HG03175 (cell line): ENCODE results near the gene FOXD4.
A peak's percentile ranks its signal among the peaks of the same experiment; 100 is the strongest.
"Not testable (repeated sequence)": the region's sequence is repeated elsewhere in the genome, so short reads cannot be mapped to it uniquely, and the experiment has no call there.

Experiments used
- ATAC-seq: cut with Tn5 transposase; IDR thresholded peaks from one replicate; pipeline ENCODE4 v1.9.1; 2021; ENCODE audit warnings: mild to moderate bottlenecking, moderate library complexity; ENCODE audit not compliant: unreplicated experiment

The FOXD4 gene

GRCh38 chr9:94323-94722 lies 23.9 kb downstream of the FOXD4 start:
- ATAC-seq, result not testable (repeated sequence)

GRCh38 chr9:93909-94308 lies 24.3 kb downstream of the FOXD4 start:
- not testable (repeated sequence) for ATAC-seq

- not testable (repeated sequence) for ATAC-seq
Observed at GRCh38 chr9:90851-91250, 27.4 kb downstream of the FOXD4 start.

DNA sequence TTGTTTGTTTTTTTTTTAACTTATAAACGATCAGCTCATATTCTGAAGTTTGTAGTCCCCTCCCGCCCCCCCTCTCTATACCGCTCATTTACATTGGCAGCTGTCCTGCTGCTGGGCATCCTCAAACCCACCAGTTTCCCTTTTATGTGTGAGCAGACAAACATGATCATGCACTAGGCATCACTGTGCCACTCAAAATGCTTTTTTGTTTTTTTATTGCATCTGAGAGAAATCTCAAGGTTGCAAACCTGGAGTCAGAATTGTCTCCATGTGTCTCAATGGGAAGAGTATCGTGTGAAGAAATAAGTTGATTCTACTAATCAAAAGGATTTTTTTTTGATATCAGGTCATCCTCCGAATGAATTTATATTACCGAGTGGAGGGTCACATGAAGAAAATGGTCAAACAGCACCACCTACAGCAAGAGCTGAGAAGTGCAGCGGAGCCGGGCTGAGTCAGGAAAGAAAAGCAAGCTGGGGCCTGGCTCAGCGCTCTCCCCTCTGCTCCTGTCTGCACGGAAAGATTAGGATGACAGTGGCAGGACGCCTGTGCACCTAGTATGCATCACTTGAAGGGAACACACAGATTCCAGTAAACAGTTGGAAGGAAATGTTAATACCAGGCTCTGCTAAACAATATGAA lies 29.7 kb downstream of the FOXD4 start:
- ATAC-seq, result peak; percentile 87

DNA sequence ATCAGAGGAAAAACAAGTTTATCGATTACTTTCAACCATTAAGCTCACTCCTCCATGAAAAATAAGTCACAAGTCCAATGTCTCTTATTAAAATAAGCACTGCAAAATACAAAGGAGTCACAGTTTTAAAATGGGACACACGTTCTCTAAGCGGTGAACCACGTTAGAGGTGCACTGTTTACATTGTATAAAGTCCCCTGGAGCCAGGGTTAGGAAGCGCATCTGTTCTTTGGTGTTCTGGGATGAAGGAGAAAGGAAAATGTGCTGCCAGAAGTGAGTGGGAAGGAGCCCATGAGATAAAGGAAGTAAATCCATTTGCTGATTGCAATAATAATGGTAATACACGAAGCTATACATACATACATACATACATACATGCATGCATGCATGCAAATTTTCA lies 30.4 kb downstream of the FOXD4 start:
- ATAC-seq, result not testable (repeated sequence)

DNA sequence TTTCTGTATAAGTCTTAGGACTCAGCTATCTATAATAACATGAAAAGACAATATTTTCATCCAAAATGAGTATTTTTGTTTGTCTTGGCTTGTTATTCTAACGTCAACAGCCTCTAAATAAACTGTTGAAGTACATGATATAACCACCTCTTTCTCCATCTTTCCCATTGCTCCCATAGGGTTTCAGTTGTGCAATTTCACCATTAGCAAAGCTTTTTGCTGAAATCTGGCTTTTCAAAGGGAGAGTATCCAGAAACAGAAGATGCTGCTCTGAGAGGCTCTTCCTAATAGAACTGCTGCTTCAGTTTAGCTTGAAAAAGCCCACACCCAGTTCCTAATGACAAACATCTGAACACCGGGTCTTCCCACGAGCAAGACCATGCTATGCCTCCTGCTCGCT lies 31.1 kb downstream of the FOXD4 start:
- ATAC-seq, result not testable (repeated sequence)

GRCh38 chr9:86697-87096 lies 31.5 kb downstream of the FOXD4 start:
- not testable (repeated sequence) for ATAC-seq

GRCh38 chr9:82932-83689 lies 35.1 kb downstream of the FOXD4 start:
- ATAC-seq, result not testable (repeated sequence)

- not testable (repeated sequence) for ATAC-seq
Observed at GRCh38 chr9:78333-78732, 39.9 kb downstream of the FOXD4 start.

GRCh38 chr9:76389-76788 lies 41.8 kb downstream of the FOXD4 start:
- ATAC-seq, result not testable (repeated sequence)

DNA sequence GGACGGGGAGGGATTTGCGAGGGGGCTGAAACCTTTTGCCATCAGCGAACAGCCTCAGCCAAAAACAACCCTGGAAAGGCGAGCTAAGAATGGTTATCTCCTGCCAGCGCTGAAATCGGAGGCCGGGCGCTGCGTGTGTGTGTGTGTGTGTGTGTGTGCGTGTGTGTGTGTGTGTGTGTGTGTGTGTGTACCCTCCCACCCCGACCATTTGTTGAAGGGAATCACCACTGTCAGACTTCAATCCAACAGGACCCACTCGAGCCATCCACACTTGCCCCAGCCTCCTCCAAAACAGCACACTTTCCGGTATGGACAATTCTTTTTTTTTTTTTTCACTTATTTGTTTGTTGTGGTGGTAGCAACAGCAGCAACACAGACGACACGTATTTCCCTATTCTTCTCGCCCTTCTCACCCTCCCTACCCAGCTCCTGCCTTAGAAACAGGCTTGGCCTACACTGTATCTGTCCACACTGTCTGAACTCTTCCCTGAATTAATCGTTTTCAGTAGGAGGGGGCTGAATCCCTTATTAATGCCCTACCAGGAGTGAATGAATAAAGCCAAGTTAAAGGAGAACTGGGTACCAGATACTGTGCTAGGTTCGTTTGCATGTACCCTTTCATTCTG lies 44.2 kb downstream of the FOXD4 start:
- not testable (repeated sequence) for ATAC-seq

DNA sequence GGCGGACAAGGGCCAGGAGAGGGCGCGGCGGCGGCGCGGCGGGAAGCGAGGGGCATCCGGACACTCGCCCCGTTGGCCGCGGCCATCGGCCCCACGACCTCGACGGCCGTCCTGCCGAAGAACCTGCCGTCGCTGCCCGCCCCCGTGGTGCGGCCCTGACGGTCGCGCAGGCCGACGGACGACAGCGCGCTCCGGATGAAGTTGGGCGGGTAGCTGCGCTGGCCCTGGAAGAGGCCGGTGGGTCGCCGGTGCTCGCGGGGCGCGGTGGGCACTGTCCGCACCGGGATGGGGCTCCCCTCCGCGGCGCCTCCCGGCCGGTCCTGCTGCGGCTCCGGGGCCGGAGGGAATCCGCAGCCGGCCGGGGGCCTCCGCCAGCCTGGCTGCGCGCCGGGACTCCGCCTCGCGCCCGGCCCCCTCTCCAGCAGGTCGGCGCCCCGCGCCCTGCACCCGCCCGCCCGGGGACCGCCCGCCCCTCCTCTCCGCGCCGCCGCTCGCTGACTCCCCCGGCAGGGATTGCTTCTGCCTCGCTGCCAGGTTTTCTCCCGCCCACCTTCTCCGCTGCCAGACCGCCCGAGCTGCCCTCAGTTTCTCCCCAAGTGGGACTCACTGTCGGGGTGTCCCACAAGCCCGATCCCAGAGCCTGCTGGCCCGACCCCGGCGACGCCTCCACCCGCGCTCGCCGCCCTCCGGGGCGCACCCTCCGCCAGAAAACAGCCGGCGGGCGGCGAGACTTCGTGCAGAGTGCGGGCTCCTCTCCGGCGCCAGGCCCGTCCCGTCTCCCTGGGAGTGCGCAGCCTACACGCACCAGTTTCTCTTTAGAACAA lies 44.9 kb downstream of the FOXD4 start:
- ATAC-seq, result not testable (repeated sequence)
